OCI-LY7 (cell line): ENCODE data around the gene TRABD2B.

Source experiments
- EZH2phosphoT487 ChIP-seq: fragments of 200-600 bp; sonication (generic); IDR thresholded peaks from 2 replicates; pipeline ENCODE4 v1.6.1; 2018; ENCODE audit warnings: low read depth, borderline replicate concordance, mild to moderate bottlenecking, mixed run types, antibody characterized with exemption, low read length, moderate library complexity, mixed read lengths
- TF ChIP-seq, protein P1 (sequence below): fragments of 200-600 bp; sonication (generic); conservative IDR thresholded peaks from 2 replicates; pipeline ENCODE4 v1.5.1; 2014; ENCODE audit warnings: mild to moderate bottlenecking, antibody characterized with exemption, low read length, moderate library complexity, mixed read lengths

DNA sequence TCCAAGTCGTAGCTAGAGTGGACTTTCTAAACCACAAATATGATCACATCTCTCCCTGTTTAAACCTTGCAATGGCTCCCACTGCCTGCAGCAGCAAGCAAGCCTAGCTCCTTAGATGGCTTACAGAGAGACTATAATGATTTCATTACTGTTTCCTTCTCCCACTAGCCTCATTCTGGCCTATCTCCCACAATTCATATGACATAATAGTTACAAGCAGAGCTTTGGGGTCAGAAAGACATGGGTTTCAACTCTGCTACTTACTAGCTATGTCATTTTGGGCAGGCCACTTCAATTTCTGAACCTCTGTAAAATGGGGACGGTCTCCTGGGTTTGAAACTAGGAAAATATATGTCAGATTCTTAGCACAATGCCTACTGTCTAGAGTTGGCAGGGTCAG, 143.3 kb downstream of the TRABD2B start:
- TF ChIP-seq, protein P1, sequence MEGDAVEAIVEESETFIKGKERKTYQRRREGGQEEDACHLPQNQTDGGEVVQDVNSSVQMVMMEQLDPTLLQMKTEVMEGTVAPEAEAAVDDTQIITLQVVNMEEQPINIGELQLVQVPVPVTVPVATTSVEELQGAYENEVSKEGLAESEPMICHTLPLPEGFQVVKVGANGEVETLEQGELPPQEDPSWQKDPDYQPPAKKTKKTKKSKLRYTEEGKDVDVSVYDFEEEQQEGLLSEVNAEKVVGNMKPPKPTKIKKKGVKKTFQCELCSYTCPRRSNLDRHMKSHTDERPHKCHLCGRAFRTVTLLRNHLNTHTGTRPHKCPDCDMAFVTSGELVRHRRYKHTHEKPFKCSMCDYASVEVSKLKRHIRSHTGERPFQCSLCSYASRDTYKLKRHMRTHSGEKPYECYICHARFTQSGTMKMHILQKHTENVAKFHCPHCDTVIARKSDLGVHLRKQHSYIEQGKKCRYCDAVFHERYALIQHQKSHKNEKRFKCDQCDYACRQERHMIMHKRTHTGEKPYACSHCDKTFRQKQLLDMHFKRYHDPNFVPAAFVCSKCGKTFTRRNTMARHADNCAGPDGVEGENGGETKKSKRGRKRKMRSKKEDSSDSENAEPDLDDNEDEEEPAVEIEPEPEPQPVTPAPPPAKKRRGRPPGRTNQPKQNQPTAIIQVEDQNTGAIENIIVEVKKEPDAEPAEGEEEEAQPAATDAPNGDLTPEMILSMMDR = no peak
- TF ChIP-seq EZH2phosphoT487 = no peak
